ENCODE data around the gene SERPINE3. TPM values are rescaled to one million over a fixed set of nuclear protein-coding genes. Genes with fewer than 3 reads are reported as not detected.

The SERPINE3 gene
- total RNA-seq, 4 donors from 2014 or later: not detected

- intact Hi-C loops (cut with DNase I): no loop called here
- DNase-seq: no peak
- WGBS, 2 donors: 80 to 91% methylated on average over 2 of the region's 2 CpGs
- no peaks in the 10 kb centered on the region for H3K36me3 ChIP-seq
- H3K4me1 ChIP-seq: no peaks in the 10 kb centered on the region
- TF ChIP-seq CTCF (IDR thresholded peaks at IDR 0.05): no peak
- TF ChIP-seq POLR2A (IDR thresholded peaks at IDR 0.05): no peak
- no peak overlapping the region for H3K4me3 ChIP-seq
- H3K27me3 ChIP-seq: no peaks in the 10 kb centered on the region
- no peak overlapping the region for H3K27ac ChIP-seq
- H3K9me3 ChIP-seq: no peaks in the 10 kb centered on the region
These were observed 12.7 kb upstream of the SERPINE3 start for GRCh38 chr13:51326777-51327176.

- DNase-seq: no peak
- Histone ChIP-seq H3K36me3 (no peaks in the 10 kb centered on the region), H3K4me3 (no peak overlapping the region), H3K9me3 (no peaks in the 10 kb centered on the region), H3K27ac (no peak overlapping the region), H3K4me1 (no peaks in the 10 kb centered on the region), H3K27me3 (no peaks in the 10 kb centered on the region)
- TF ChIP-seq POLR2A (IDR thresholded peaks at IDR 0.05) (no peak), CTCF (IDR thresholded peaks at IDR 0.05) (no peak)
- intact Hi-C loops (cut with DNase I): no loop called here
- 90 to 100% methylated on average over 2 of the region's 2 CpGs for WGBS, 2 donors
These were observed 11.5 kb upstream of the SERPINE3 start for GRCh38 chr13:51327961-51328360.

GRCh38 chr13:51328488-51328887, 11.0 kb upstream of the SERPINE3 start:
- intact Hi-C loops (cut with DNase I): no loop called here
- H3K27me3 ChIP-seq: no peaks in the 10 kb centered on the region
- H3K9me3 ChIP-seq: no peaks in the 10 kb centered on the region
- DNase-seq: no peak
- no peak for TF ChIP-seq POLR2A (IDR thresholded peaks at IDR 0.05)
- TF ChIP-seq CTCF (IDR thresholded peaks at IDR 0.05): no peak
- H3K4me1 ChIP-seq: no peaks in the 10 kb centered on the region
- H3K27ac ChIP-seq: no peak overlapping the region
- no peaks in the 10 kb centered on the region for H3K36me3 ChIP-seq
- H3K4me3 ChIP-seq: no peak overlapping the region
- 19 to 81% methylated on average over 2 to 3 of the region's 6 CpGs for WGBS, 2 donors

GRCh38 chr13:51329606-51330005, 9.9 kb upstream of the SERPINE3 start:
- 84 to 85% methylated on average over 2 to 3 of the region's 3 CpGs for WGBS, 2 donors
- H3K27me3 ChIP-seq: no peaks in the 10 kb centered on the region
- H3K27ac ChIP-seq: no peak overlapping the region
- H3K4me1 ChIP-seq: no peaks in the 10 kb centered on the region
- H3K9me3 ChIP-seq: no peaks in the 10 kb centered on the region
- no peak for TF ChIP-seq POLR2A (IDR thresholded peaks at IDR 0.05)
- no peak for TF ChIP-seq CTCF (IDR thresholded peaks at IDR 0.05)
- DNase-seq: no peak
- no peaks in the 10 kb centered on the region for H3K36me3 ChIP-seq
- H3K4me3 ChIP-seq: no peak overlapping the region
- intact Hi-C loops (cut with DNase I): no loop called here

GRCh38 chr13:51330791-51331190, 8.7 kb upstream of the SERPINE3 start:
- no peaks in the 10 kb centered on the region for H3K9me3 ChIP-seq
- DNase-seq: no peak
- H3K4me1 ChIP-seq: no peaks in the 10 kb centered on the region
- H3K27ac ChIP-seq: no peak overlapping the region
- WGBS, 2 donors: 55 to 75% methylated on average over 3 of the region's 3 CpGs
- intact Hi-C loops (cut with DNase I): no loop called here
- no peaks in the 10 kb centered on the region for H3K27me3 ChIP-seq
- no peak overlapping the region for H3K4me3 ChIP-seq
- no peaks in the 10 kb centered on the region for H3K36me3 ChIP-seq
- no peak for TF ChIP-seq CTCF (IDR thresholded peaks at IDR 0.05)
- TF ChIP-seq POLR2A (IDR thresholded peaks at IDR 0.05): no peak

Data from esophagus squamous epithelium (tissue), 5 donors.